Hematopoietic multipotent progenitor cell treated with erythropoietin and hydrocortisone succinate and interleukin-3 and kit ligand, for 6 days (in vitro differentiated cells): ENCODE data around the gene SLC2A2.

Source experiments
- DNase-seq: peaks from one replicate; pipeline ENCODE4 v3.0.0-alpha.2; 2015

The SLC2A2 gene

DNA sequence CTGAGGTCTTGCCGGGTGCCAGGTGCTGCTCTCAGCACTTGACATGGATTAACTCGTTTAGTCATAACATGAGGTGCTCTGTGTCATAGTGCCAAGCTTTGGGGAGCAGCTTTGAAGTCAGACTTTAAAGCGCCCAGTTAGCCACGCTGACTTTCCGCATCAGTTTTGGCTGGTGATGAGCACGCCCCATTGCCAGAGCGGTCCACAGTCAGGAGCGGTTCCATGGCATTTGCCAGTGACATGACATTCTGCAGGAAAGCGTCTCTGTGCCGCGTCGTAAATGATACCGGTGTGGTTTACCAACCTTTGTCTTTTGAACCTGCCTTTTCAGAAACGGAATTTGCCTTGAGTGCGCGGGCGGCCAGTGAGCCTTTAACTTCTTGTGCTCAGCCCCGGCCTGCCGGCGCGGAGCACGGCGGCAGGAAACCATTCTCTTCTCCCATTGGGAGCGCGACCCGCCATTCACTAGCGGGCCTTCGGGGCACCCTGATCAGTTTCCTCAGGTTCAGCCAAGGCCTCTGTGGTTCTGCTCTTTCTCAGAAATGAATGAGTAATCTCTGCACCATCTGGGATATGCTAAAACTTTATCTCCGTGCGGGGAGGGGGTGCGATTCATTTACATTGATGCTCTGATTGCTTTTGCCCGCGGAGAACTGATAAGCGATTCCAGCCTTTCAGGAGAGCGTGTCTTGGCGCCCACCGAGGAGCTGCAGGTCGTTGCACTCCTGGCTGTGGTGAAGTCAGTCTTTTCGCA, 1.7 kb upstream of the SLC2A2 start:
- peak; percentile 35 for DNase-seq

DNA sequence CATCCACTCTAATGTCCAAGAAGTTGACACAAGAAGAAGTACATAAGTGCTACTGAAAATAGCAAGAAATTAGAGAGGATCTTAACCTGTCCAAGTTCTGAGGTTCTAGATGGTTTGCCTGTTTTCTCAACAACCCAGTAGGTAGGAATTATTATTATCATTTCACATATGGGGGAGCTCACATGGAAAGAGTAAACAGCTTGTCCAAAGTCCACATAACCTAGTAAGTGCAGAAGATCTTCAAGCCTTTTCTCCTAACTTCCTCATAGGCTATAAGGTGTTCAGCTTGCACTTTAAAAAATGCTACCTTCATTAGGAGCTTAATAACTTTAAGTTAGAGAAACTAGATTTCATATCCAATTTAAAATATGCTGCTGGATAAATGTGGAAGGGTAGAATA, 3.0 kb downstream of the SLC2A2 start:
- DNase-seq = no peak

DNA sequence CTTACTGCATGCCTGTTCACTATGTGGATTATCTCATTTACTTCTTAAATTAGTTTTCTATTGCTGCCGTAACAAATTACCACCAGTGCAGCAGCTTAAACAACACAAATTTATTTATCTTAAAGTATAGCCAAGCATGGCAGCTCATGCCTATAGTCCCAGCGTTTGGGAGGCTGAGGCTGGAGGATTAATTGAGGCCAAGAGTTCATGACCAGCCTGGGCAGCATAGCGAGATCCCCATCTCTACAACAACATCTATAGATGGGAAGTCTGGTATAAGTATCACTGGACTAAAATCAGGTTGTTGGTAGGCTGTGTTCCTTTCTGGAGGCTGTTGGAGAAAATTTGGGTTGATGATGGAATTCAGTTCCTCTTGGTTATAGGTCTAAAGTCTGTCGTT, 5.1 kb downstream of the SLC2A2 start:
- no peak for DNase-seq

DNA sequence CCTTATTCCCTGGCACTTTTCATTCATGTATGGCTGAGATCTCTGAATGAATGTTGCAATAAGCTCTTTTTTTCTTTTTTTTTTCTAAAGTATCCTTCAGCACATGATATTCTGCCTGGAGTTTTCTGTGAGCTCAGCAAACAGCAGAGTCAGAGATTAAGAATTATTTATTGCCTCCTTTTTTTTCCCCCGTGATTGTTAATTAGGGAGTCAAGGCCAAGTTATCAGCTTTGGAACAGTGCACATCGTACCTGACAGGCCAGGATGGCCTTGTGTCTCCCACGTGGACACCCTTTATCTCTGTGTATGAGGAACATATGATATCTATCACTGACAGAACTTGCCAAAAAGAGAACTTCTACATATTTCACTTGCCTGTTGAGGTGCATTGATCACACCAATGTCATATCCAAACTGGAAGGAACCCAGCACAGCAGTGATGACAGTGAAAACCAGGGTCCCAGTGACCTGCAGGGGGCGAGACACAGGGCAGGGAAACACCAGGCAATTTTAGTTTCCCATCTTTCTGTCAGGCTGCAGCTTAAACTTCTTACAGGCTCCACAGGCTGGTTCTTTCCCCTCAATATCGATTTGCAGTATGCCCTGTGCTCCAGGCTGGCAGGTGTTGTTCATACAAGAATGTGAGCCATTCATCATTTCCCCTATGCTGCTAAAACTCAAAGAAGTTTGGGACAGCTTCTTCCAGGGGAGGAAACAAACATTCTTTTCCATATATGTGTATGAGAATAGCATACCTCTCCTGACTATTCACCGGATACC, 8.2 kb downstream of the SLC2A2 start:
- peak; percentile 15 for DNase-seq

DNA sequence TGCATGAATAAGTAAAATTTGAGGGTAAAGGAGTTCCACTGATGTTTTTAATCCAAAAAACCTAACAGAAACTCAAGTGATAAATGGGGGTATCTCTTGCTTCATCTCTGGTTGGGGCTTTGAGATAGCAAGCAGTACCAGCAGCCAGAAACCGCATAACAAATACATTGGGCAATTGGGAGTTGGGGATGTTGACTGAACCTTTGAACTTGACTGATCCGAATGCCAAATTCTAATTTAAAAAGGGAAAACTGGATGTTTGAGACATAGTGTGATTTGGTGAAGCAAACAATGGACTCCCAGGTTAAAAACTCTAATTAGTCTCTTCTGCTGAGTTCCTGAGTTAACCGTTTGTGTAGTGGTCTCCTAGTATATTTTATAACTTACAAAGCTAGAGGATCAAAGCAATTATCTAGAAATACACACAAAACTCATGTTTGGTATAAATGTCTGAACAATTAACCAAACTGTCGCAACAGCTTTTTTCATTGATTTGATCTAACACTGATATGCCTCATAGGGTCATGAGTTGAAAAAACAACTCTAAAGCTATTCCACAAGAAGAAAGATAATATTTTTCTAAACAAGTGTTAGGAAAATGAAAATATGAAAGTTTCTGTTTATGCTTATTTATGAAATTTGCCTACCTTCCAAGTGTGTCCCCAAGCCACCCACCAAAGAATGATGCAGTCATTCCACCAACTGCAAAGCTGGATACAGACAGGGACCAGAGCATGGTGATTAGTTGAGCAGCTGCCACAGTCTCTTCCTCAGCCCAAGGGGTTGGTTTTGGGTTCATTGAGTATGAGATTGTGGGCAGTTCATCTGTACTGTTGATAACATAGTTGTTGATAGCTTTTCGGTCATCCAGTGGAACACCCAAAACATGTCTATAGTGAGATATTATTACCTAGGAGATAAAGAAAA, 12.4 kb downstream of the SLC2A2 start:
- DNase-seq = peak; percentile 24

DNA sequence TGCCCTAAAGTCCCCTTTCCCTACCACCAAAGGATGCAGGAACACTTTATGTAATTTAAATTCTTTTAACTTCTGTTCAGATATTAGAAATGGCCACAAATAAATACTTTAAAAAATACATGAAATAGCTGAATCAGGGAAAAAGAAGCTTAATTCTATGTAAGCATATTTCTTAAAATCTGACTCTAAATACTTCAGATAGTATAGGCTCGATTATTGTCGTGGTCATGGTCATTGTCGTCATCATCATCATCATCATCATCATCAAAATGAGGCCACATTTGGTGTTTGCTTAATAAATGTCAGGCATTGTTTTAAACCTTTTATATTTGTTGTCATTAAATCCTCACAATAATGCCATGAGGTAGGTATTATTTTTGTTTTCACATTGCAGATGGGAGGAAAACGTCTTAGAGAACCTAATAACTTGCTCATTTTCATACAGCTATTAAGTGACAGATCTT, 14.6 kb downstream of the SLC2A2 start:
- no peak for DNase-seq

DNA sequence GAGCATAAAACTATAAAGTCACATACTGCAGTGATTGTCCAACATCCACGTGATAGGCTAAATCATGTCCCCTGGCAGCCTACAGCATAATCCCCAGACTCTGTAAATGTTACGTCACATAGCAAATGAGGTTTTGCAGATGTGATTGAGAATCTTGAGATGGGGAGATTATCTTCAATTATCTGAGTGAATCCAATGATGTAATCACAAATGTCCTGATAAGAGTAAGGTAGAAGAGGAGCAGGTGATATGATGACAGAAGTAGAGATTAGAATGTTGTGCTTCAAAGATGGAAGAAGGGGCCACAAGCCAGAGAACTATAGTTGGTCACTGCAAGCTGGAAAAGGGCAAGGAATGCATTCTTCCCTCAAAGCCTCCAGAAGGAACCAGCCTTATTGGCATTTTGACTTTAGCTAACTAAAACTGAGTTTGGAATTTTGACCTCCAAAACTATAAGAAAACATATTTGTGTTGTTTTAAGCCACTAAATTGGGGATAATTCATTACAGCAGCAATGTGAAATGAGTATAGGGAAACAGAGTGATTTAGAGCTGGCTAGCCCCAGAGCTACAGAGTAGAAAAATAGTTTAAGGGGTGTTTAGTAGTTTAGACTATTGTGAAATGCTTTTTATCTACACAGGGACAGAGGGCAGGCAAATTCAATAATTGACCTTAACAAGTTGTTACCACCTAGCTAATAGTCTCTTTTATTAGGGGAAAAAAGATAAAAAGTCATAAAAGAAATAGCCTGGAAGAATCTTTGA, 15.2 kb downstream of the SLC2A2 start:
- peak; percentile 8 for DNase-seq

DNA sequence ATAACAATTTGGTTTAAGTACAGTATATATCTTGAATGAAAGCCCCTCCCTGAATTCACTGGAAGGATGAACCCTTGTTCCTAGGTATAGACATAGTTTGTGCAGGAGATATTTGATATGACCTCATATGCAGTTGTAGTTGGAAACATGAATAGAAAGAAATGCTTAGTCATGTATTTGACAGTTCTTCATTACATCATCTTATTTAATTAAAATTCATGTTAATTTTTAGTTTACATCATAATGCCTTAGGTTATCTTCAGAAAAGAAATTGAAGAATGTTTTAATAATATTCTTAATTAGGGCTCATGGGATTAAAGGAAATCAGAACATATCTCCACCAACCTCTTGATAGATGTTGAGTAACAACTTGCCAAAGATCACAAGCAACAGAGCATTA, 19.2 kb downstream of the SLC2A2 start:
- DNase-seq = no peak

DNA sequence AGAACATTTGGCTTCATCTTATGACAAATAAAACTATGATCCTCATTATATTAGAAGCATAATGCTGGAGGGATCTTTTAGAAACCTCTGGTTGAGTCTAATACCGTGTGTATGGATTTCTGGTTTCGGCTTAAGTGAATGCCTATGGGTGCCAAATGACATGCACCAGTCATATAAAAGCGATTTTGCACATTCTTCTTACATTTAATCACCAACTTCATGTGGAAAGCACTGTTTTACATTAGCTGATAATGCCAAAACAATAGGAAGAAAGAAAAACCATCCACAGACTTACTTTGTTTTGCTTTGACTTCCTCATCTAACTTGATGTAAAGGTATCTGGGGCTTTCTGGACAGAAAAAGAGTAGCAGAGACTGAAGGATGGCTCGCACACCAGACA, 20.9 kb downstream of the SLC2A2 start:
- no peak for DNase-seq

DNA sequence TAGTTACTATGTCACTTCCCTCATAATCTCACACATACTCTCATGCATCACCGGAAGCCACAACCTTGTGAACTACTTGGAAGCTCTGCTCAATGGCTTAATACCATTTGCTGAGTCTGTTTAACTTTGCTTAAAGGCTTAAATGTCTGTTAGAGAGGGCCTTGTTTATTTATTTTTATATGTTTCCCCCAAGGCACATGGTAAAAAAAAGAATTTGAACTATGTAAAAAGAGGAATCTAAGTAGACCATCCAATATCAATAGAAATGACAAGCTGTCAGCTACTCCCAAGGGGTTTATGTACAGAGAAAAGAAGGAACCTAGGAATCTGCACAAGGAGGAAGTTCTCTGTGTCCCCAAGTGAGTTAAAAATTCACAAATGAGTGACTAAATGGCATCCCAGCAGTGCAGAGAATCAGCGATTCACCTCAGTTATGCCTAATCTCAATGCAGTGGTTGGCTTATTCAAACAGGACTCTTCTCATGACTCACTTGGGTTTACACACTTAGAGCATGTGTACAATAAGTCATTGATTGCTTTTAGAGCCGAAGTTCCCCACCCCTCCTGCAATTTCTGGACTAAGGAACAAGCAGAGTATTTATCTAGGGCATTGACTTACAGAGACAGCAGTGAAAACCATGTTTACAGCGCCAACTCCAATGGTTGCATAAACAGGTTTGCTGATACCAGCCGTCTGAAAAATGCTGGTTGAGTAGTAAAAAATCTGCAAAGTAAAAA, 24.4 kb downstream of the SLC2A2 start:
- DNase-seq = no peak

DNA sequence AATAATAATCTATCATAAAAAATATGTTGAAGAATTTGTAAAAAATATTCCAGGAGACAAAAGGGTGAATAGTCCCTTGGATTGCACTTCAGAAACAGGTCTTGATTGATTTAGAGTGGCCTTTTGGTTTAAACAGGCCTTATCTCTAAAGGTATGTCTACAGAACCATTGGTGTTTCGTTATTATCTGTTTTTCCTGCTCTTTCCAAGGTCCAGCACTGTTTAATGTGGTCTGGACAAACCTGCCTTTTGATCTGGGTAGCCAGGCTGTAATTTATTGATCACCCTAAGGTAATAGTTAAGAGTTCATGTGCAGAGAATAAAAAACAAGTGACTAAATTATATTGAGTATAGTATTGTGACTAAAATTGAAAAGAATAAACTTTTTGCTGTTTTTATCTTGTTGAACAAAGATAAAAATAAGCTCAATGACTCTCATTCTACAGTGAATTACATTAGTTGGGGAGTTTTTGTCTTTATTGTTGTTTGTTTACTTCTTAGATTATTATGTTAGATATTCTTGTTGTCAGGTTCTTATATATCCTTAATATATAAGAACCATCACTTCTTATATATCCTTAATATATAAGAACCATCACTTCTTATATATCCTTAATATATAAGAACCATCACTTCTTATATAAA, 25.1 kb downstream of the SLC2A2 start:
- no peak for DNase-seq

DNA sequence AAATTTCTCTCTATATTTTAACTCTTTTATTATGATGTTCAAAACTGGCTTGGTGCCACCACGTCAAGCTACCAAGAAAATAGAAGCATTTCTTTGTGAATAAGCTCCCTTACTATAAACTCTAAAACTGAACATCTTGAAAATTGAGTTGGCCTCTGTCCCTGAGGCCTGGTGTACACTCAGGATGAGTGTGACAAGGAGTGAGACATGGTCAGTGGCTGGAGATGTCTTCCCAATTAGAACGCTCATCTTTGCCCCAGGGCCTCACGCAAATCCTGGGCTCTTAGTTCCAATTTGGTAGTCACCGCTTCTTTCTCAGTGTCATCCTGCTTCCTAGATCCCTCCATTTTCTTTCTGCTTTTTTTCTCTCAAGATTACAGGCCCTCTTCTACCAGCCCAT, 26.2 kb downstream of the SLC2A2 start:
- DNase-seq = no peak

DNA sequence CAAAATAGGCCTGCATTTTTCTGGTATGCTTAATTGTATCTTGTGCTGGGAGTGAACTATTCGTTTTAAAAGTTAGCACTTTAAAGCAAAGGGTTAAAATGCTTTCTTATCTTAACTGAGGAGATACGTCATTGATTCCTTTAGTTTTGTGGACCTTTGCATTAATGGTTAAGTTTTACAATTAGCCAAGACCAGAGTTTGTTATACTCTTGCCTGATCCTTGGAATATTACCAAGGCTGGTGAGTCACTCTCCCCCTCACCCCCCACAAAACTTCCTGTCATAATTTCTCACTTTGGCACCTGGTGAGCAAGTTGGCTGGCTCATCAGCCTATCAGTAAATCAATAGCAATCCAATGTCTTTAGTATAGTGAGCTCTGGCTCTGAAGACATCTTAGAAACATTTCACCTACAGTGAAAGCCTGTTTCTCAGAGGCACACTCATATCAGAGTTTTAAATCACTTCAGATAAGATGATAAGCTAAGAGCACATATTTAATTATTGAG, 26.7 kb downstream of the SLC2A2 start:
- peak; percentile 3 for DNase-seq

DNA sequence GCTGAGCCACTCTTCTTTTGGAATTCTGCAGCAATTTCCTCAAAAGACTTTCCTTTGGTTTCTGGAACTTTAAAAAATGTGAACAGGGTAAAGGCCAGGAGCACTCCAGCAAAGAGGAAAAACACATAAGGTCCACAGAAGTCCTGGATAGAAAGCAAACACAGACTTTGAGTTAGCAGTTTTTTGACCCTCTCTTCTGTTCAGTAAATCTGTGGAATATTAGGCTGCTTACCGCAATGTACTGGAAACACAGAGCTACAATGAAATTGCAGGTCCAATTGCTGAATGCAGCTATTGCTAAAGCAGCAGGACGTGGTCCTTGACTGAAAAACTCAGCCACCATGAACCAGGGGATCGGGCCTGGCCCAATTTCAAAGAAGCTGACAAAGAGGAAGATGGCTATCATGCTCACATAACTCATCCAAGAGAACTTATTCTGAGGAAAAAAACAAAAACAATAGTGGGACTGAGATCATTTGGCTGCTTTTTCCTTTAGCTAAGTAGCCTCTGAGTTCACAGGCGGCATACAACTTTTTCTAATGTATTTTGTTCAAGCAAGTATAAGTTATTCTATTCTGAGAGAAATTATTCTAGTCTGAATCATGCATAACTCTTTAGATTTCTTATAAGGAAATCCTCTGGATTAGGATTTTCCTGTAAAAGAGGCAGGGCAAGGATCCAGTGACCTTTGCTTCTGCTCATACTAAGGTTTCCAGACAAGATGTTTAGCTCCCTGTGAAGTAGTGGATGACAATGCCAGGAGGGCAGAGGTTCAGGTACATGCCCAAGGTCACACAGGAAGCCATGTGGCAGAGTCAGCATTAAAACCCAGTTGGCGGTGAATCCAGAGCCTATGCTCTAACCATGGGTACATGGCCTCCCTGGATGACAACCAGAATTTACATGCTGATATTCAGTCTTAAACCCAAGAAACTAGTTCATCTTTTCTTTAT, 28.3 kb downstream of the SLC2A2 start:
- no peak for DNase-seq

DNA sequence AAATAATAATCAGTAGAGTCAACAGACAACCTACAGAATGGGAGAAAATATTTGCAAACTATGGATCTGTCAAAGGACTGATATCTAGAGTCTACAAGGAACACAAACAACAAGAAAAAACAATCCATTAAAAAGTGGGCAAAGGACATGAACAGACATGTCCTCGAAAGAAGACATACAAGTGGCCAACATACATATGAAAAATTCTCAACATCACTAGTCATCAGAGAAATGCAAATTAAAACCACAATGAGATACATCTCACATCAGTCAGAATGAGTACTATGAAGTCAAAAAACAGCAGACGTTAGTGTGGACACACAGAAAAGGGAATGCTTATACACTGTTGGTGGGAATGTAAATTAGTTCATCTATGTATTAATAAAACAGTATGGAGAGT, 33.7 kb downstream of the SLC2A2 start:
- DNase-seq = no peak

DNA sequence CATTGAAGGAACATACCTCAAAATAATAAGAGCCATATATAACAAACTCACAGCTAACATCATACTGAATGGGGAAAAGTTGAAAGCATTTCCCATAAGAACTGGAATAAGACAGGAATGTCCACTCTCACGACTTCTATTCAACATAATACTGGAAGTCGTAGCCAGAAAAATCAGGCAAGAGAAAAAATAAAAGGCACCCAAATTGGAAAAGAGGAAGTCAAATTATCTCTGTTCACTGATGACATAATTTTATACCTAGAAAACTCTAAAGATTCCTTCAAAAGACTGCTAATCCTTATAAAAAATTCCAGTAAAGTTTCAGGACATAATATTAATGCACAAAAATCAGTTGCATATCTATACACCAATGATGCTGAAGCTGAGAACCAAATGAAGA, 34.9 kb downstream of the SLC2A2 start:
- no peak for DNase-seq

DNA sequence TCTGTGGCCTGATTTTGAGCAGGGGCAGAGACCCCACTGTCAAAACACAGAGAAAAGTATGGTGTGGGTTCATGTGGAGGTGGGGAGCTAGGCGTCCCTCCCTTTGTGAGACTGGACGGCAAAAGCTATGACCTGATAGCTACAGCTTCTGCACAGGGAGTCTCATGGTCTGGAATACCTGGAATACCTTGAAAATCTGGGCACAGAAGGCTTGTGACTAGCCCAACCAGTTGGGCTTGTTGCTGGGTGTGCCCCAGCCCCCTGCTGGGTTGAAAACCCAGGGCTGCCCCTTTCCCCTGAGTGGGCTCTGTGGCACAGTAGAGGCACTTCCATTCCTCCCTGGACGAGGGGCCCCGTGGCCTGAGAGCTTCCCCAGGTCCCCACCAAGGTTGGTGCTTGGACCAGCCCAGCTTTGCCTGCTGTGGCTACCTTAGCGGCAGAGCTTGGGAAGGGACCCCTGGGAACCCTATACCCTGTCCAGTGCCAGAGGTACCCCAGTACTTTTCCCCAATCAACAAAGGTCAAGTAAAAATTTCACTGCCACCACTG, 37.3 kb downstream of the SLC2A2 start:
- DNase-seq = no peak

DNA sequence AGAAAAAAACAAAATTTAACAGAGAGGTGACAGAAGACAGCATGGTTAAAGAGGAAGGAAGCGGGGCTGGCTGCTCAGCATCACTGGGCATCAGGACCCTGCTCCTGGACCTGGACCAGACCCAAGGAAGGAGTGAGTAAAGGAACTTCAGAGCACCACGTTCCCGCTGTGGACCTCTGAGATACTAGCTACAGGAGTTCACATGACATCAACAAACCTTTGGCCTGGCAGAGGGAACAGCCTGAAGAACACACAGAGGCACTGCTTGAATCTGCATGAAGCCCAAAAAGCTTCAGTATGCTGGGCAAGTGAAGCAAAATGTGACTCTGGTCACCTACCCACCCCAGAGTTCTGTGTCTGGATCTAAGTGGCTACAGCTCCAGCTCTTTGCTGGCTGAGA, 38.1 kb downstream of the SLC2A2 start:
- DNase-seq = no peak

DNA sequence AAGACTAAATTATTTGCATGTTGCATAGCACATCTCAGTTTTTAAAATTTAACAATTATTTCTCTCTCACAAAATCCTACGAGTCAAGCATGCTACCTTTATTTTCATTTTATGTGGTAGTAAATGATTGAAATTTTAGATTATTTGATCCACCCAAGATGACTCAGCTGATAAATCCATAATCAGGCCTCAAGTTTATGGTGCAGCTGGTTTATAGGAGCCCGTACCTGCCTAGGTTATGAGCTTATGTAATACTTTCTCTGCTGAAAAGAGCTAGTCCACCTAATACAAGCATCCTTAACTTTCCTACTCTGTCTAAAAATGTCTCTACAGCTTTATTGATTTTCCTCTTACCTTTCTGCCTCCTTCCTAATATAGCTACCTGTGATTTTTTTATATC, 41.2 kb downstream of the SLC2A2 start:
- no peak for DNase-seq

DNA sequence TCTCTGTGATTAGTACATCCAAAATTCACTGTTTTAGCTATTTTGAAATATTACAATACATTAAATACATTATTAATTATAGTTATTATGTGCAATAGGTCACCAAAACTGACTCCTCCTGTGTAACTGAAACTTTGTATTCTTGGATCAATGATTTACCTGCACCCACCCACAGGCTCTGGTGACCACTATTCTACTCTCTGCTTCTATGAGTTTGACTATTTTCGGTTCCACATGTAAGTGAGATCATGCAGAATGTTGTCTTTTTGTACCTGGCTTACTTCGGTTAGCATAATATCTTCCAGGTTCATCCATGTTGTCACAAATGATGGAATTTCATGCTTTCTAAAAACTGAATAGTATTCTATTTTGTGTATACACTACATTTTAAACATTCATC, 43.8 kb downstream of the SLC2A2 start:
- no peak for DNase-seq
